Right atrium auricular region (tissue), 2 donors: Measurements from ENCODE around the gene CTRB1. TPM values are rescaled to one million over a fixed set of nuclear protein-coding genes. Genes with fewer than 3 reads are reported as not detected.

Experiments
- DNase-seq: peaks from one replicate; pipeline ENCODE4 v3.0.0-alpha.2; 2019; ENCODE audit warnings: low spot score
- H3K27ac ChIP-seq, 2 donors: fragments of 200-600 bp; sonication (generic); 1 replicate in 1 of 2; 2 replicates in 1 of 2; pipeline ENCODE4 v1.5.1; 2016 to 2019
- H3K27me3 ChIP-seq, 2 donors: fragments of 200-600 bp; sonication (generic); one replicate each; pipeline versions ENCODE4 v1.5.1 to v1.6.0; 2017 to 2019
- H3K36me3 ChIP-seq: fragments of 200-600 bp; sonication (generic); one replicate; pipeline ENCODE4 v1.5.1; 2016
- H3K4me1 ChIP-seq, 2 donors: fragments of 200-600 bp; sonication (generic); one replicate each; pipeline versions ENCODE4 v1.5.1 to v1.6.0; 2017 to 2019
- H3K4me3 ChIP-seq, 2 donors: fragments of 200-600 bp; sonication (generic); 1 replicate in 1 of 2; 2 replicates in 1 of 2; pipeline ENCODE4 v1.5.1; 2017 to 2019; ENCODE audit warnings: mild to moderate bottlenecking in 1 of 2, moderate library complexity in 1 of 2
- H3K9me3 ChIP-seq, 2 donors: fragments of 200-600 bp; sonication (generic); one replicate each; pipeline ENCODE4 v1.5.1; 2019
- CTCF ChIP-seq, 2 donors: fragments of 200-600 bp; sonication (generic); IDR thresholded peaks; one replicate each; pipeline ENCODE4 v1.5.1; 2019; ENCODE audit warnings: antibody characterized with exemption in 2 of 2
- total RNA-seq, 2 donors: library from RNA; depleted of rRNA; stranded (reverse); fragments of >200 nt; gene quantifications; one replicate each; pipeline ENCODE4 v1.1.0, GENCODE V29; 2016

The CTRB1 gene
- total RNA-seq, 2 donors from 2014 or later, result not detected

- no peaks in the 10 kb centered on the region for H3K4me1 ChIP-seq
- no peak for DNase-seq
Observed at GRCh38 chr16:75193265-75193650, 25.5 kb upstream of the CTRB1 start.

GRCh38 chr16:75193730-75194444, 24.9 kb upstream of the CTRB1 start:
- Histone ChIP-seq H3K4me3 (no peak overlapping the region), H3K27me3 (no peaks in the 10 kb centered on the region), H3K36me3 (no peaks in the 10 kb centered on the region), H3K27ac (no peak overlapping the region), H3K4me1 (no peaks in the 10 kb centered on the region), H3K9me3 (no peaks in the 10 kb centered on the region)
- no peak for TF ChIP-seq CTCF (IDR thresholded peaks at IDR 0.05)
- DNase-seq, result no peak

More at GRCh38 chr16:75193265-75193650, 25.5 kb upstream of the CTRB1 start:
- Histone ChIP-seq H3K36me3 (no peaks in the 10 kb centered on the region), H3K9me3 (no peaks in the 10 kb centered on the region), H3K27me3 (no peaks in the 10 kb centered on the region), H3K27ac (no peak overlapping the region), H3K4me3 (no peak overlapping the region)
- no peak for TF ChIP-seq CTCF (IDR thresholded peaks at IDR 0.05)

GRCh38 chr16:75195811-75196790, 22.7 kb upstream of the CTRB1 start:
- Histone ChIP-seq H3K4me1 (peaks cover 0 to 12% of the 10 kb centered on the region in 2 donors), H3K27me3 (no peaks in the 10 kb centered on the region), H3K9me3 (no peaks in the 10 kb centered on the region), H3K4me3 (no peak overlapping the region), H3K36me3 (no peaks in the 10 kb centered on the region), H3K27ac (no peak overlapping the region)
- DNase-seq, result no peak
- TF ChIP-seq CTCF (IDR thresholded peaks at IDR 0.05), result no peak

GRCh38 chr16:75196836-75197235, 22.0 kb upstream of the CTRB1 start:
- Histone ChIP-seq H3K36me3 (no peaks in the 10 kb centered on the region), H3K27ac (no peak overlapping the region), H3K27me3 (no peaks in the 10 kb centered on the region), H3K9me3 (no peaks in the 10 kb centered on the region), H3K4me3 (no peak overlapping the region), H3K4me1 (peaks cover 0 to 12% of the 10 kb centered on the region in 2 donors)
- TF ChIP-seq CTCF (IDR thresholded peaks at IDR 0.05), result no peak
- no peak for DNase-seq

- Histone ChIP-seq H3K4me1 (peaks cover 0 to 12% of the 10 kb centered on the region in 2 donors), H3K4me3 (peak overlapping the region in 1 of 2 donors; percentile 16), H3K27me3 (no peaks in the 10 kb centered on the region), H3K36me3 (no peaks in the 10 kb centered on the region), H3K27ac (no peak overlapping the region), H3K9me3 (no peaks in the 10 kb centered on the region)
- no peak for DNase-seq
- TF ChIP-seq CTCF (IDR thresholded peaks at IDR 0.05), result no peak
Observed at GRCh38 chr16:75197522-75198134, 21.2 kb upstream of the CTRB1 start.
